IPS-18a (cell line): ENCODE measurements around the gene PPIE.
"Not testable (repeated sequence)": the region's sequence is repeated elsewhere in the genome, so short reads cannot be mapped to it uniquely, and the experiment has no call there.

ENCODE experiments used
- H3K27ac ChIP-seq: one replicate; pipeline ENCODE4 v1.5.1; 2013; ENCODE audit warnings: low read length
- H3K27me3 ChIP-seq: one replicate; pipeline ENCODE4 v1.6.1; 2013; ENCODE audit warnings: mild to moderate bottlenecking, low read length; ENCODE audit not compliant: control insufficient read depth, insufficient read depth
- H3K36me3 ChIP-seq: one replicate; pipeline ENCODE4 v1.6.1; 2013; ENCODE audit warnings: low read depth, low read length; ENCODE audit not compliant: control insufficient read depth
- H3K4me1 ChIP-seq: one replicate; pipeline ENCODE4 v1.6.1; 2013; ENCODE audit warnings: low read depth, low read length; ENCODE audit not compliant: control insufficient read depth
- H3K4me3 ChIP-seq: one replicate; pipeline ENCODE4 v1.5.1; 2013; ENCODE audit warnings: low read length
- H3K9ac ChIP-seq: one replicate; pipeline ENCODE4 v1.6.1; 2013; ENCODE audit warnings: mild to moderate bottlenecking, low read length, moderate library complexity
- H3K9me3 ChIP-seq: one replicate; pipeline ENCODE4 v1.6.1; 2013; ENCODE audit warnings: low read depth, low read length; ENCODE audit not compliant: control insufficient read depth

The PPIE gene

DNA sequence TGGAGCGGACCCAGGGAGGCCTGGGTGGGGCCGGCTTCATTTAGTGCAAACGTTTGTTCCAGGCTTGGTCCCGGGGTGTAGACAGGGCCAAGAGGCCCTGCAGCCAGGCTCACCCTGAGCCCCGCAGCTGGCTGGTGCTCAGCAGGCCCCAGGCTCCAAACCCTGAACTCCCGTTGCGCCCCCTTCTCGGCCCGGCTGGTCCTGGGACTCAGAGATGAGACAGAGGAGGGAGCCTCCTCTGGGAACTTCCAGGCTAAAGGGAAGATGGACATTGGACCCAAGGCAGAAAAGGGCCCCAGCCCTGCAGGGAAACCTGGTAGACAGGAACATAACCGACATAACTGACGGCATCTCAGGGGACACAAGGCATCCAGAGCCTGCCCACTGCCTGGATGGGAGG is 36.5 kb downstream of the PPIE start:
- not testable (repeated sequence) for H3K27ac ChIP-seq, H3K9me3 ChIP-seq, H3K4me3 ChIP-seq, H3K4me1 ChIP-seq, H3K9ac ChIP-seq, H3K36me3 ChIP-seq
- H3K27me3 ChIP-seq = peaks cover 11% of the 10 kb centered on the region

DNA sequence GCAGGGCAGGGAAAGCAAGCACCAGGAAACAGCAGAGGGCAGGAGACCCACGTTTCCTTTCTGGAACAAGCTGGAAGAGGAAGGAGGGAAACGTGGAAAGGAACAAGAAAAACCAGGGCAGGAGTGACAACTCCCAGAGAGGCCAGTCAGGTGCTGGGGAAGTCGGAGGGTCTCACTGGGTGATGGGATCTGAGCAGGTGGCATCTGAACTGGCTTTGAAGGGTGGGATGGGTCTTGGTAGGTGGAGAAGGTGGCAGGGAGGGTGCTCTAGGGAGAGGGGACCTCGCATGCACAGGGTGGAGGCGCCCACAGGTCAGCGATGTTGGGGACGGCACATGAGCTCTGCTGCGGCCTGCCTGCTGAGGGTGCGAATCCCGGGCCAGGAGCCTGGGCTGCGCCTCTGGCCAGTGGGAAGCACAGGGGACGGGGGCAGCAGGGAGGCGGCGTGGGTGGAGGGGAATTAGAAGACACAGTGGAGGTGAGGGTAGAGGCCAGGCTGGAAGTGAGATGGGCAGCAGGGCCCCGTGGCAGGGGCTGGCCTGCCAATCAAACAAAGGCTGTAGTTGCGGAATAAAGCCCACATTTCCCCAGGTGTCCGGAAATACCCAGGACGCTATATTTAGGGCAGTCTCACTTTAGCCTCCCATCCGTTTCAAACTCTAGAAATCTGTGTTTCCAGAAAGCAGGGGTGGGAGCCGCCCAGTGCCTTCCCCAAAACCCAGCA is 37.2 kb downstream of the PPIE start:
- H3K9ac ChIP-seq, H3K36me3 ChIP-seq, H3K27ac ChIP-seq, H3K4me3 ChIP-seq, H3K9me3 ChIP-seq, H3K27me3 ChIP-seq, H3K4me1 ChIP-seq: not testable (repeated sequence)

DNA sequence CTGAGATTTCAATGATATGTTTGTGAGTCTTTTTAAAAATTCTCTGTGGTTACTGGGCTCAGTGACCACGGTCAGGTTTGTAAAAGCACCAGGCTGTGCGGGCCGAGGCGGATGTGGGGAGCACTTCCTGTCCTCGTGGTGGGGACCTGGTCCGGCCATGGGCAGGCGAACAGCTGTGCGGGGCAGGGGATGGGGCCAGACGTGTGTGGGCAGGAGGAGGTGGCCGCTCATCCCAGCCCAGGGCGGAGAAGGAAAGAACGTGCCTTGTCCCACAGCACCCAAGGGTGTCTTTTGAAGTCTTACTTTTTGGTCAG is 37.7 kb downstream of the PPIE start:
- Histone ChIP-seq H3K27ac (no peak overlapping the region), H3K4me3 (no peak overlapping the region), H3K9ac (no peak overlapping the region), H3K9me3 (no peaks in the 10 kb centered on the region), H3K4me1 (no peaks in the 10 kb centered on the region), H3K36me3 (no peaks in the 10 kb centered on the region), H3K27me3 (peaks cover 7% of the 10 kb centered on the region)

DNA sequence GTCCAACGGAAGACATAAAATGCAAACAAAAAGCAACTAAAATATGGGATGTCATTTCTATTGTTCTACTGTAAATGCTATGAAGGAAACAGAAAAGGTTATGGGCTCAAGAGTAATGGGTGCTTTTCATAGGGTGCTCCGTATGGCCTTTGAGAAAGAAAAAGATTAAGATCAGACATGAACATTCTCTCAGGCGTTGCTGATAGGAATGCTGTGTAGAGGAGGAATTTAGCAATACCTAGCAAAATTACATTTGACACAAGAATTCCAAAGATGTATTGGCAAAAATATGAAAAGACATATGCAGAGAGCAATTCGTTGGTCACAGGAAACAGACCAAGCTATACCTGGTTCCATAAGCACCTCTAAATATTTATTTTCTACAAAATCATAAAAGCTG is 38.2 kb downstream of the PPIE start:
- no peak overlapping the region for H3K4me3 ChIP-seq
- H3K9me3 ChIP-seq = no peaks in the 10 kb centered on the region
- no peak overlapping the region for H3K27ac ChIP-seq
- H3K27me3 ChIP-seq = peaks cover 5% of the 10 kb centered on the region
- no peaks in the 10 kb centered on the region for H3K36me3 ChIP-seq
- no peak overlapping the region for H3K9ac ChIP-seq
- H3K4me1 ChIP-seq = no peaks in the 10 kb centered on the region

DNA sequence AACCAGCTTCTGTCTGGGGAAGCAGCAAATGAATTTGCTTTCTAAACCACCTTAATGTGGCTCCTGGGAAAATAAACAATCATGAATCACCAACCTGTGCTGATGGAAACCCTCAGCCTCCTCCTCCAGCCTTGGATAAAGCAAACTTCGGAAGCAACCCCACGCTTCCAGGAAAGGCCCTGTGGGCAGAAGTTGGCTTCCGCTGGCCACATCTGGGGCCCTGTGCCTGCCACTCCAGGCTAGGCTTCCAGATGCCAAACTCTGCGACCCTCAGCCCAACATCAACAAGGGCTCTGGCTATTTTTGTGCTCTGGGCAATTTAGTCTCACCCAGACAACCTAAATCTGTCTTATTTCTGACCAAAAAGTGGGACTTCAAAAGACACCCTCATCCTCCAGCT is 38.6 kb downstream of the PPIE start:
- peaks cover 5% of the 10 kb centered on the region for H3K27me3 ChIP-seq
- no peak overlapping the region for H3K27ac ChIP-seq
- no peaks in the 10 kb centered on the region for H3K36me3 ChIP-seq
- no peak overlapping the region for H3K9ac ChIP-seq
- no peaks in the 10 kb centered on the region for H3K4me1 ChIP-seq
- no peaks in the 10 kb centered on the region for H3K9me3 ChIP-seq
- H3K4me3 ChIP-seq = no peak overlapping the region

DNA sequence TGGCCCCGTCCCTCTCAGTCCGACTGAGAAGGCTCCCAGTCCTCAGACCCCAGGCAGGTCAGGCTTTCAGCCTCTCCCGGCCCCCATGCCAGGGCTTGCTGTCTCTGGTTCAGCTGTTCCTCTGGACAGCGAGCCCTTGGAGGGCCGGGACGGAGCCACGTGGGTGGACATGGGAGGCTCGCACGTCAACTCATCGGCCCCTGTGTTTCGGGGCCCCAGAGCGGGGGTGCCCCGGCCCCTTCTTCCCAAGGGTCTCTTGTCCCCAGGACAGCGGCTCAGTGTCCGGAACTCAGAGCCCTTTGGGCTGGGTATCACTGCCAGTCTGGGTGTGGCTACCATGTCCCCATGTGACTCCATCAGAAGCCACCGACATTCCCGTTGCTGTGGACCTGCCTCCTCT is 39.2 kb downstream of the PPIE start:
- H3K4me3 ChIP-seq, H3K4me1 ChIP-seq, H3K27me3 ChIP-seq, H3K9ac ChIP-seq, H3K27ac ChIP-seq, H3K36me3 ChIP-seq, H3K9me3 ChIP-seq: not testable (repeated sequence)

DNA sequence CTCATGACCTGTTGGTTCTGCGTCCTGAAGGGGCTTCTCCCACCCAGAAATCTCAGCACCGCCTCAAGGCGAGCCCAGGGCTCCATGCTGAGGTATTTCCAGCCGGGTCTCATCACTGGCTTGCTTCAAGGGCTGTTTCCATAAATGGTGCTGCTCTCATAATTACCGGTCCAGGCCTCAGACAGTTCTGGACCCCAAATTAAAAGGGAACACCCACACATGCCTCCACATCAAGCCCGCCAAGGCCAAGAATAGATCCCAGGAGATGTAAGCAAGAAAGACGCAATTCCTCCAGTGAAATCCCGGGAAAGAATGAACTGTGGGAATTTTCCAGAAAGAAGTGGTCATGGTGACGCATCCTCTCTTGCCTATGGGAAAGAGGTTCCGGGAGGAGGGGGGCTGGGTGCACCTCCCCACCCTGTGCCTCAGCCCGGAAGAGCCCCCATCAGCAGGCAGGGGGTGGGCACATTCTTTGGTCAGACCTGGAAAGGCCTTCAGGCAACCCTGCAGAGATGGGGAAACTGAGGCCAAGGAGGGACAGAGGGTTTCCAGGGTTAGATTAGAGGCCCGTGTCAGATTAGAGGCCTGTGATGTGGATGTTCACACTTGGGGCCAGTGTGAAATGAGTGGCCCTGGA is 39.9 kb downstream of the PPIE start:
- H3K27ac ChIP-seq, H3K9ac ChIP-seq, H3K4me1 ChIP-seq, H3K9me3 ChIP-seq, H3K4me3 ChIP-seq, H3K27me3 ChIP-seq, H3K36me3 ChIP-seq: not testable (repeated sequence)

DNA sequence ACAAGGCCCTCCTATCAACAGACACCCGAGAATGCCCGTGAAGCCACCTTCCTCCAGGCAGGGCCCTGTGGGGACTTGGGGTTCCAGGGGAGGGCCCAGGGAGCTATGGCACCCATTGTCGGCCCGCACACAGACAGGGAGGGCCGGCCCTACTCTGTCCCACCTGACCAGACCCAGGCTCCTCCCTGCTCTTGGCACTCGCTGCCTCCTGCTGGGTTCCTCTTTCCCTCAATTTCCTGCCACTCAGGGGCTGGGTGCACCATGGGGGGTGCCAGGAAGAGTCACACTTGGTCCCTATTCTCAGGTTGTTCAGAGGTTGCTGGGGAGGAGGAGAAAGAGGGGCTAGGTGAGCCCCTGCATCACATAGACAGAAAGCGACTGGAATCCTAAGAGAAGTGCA is 40.5 kb downstream of the PPIE start:
- H3K4me3 ChIP-seq = no peak overlapping the region
- H3K36me3 ChIP-seq = no peaks in the 10 kb centered on the region
- H3K9me3 ChIP-seq = no peaks in the 10 kb centered on the region
- H3K4me1 ChIP-seq = no peaks in the 10 kb centered on the region
- H3K9ac ChIP-seq = no peak overlapping the region
- H3K27me3 ChIP-seq = peaks cover 12% of the 10 kb centered on the region
- H3K27ac ChIP-seq = no peak overlapping the region

DNA sequence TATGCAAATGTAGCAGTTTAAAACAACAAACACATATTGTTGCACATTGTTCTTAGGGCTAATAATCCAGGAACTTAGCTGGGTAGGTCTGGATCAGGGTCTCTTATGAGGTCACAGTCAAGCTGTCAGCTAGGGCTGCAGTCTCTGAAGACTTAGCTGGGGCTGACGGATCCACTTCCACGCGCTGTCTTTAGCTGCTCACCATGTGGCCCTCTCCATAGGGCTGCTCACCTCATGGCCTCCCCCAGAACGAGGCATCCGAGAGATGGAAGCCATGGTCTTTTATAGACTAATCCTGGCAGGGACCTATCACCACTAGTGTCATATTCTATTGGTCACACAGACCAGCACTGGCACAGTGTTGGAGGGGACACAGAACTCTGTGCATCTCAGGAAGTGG is 41.1 kb downstream of the PPIE start:
- Histone ChIP-seq H3K36me3 (no peaks in the 10 kb centered on the region), H3K4me3 (no peak overlapping the region), H3K9ac (no peak overlapping the region), H3K27me3 (peaks cover 12% of the 10 kb centered on the region), H3K4me1 (no peaks in the 10 kb centered on the region), H3K27ac (no peak overlapping the region), H3K9me3 (no peaks in the 10 kb centered on the region)

DNA sequence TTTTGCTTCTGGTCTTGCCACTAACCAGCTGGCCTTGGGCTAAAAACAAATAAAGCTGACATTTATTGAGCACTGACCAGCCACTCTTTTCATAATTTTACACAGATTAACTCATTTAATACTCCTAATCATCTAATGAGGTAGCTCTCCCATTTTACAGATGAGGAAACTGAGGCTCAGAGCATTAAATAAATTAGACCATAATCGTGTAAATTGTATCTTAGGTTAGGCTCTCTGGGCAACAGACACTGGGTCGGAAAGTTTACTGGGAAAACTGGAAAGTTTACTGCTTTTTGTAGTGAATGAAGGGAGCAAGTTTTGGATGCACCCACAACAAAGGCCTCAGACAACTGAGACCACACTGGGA is 42.6 kb downstream of the PPIE start:
- Histone ChIP-seq H3K9ac (no peak overlapping the region), H3K27me3 (peaks cover 22% of the 10 kb centered on the region), H3K4me3 (no peak overlapping the region), H3K27ac (no peak overlapping the region), H3K4me1 (no peaks in the 10 kb centered on the region), H3K36me3 (no peaks in the 10 kb centered on the region), H3K9me3 (no peaks in the 10 kb centered on the region)

DNA sequence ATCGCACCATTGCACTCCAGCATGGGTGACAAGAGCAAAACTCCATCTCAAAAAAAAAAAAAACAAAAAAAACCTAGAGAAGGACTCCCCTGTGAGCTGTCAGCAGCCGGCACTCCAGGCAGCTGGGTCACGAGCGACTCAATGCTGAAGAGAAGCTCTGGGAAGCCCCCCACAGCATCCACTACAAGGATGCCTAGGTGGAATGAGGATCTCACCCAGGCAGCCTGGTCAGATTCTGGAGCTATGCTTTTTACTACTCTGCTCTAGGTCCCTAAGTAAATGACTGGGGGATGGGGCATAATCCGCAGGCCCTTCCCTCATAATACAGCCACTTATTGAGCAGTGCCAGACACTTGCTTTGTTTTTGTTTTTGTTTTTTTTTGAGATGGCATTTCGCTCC is 43.4 kb downstream of the PPIE start:
- Histone ChIP-seq H3K27me3 (peaks cover 30% of the 10 kb centered on the region), H3K36me3 (no peaks in the 10 kb centered on the region), H3K9me3 (no peaks in the 10 kb centered on the region), H3K27ac (no peak overlapping the region), H3K4me3 (no peak overlapping the region), H3K9ac (no peak overlapping the region), H3K4me1 (no peaks in the 10 kb centered on the region)

DNA sequence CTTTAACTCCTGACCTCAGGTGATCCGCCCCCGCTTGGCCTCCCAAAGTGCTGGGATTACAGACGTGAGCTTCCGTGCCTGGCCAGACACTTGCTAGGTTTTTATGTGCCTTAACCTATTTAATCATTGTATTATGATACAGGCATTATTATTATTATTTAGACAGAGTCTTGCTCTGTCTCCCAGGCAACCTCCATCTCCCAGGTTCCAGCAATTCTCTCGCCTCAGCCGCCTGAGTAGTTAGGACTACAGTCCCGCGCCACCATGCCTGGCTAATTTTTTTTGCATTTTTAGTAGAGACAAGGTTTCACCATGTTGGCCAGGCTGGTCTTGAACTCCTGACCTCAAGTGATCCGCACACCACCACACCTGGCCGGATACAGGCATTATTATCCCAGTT is 44.0 kb downstream of the PPIE start:
- H3K9ac ChIP-seq, H3K4me1 ChIP-seq, H3K9me3 ChIP-seq, H3K36me3 ChIP-seq, H3K4me3 ChIP-seq, H3K27ac ChIP-seq: not testable (repeated sequence)
- H3K27me3 ChIP-seq = peaks cover 36% of the 10 kb centered on the region
